ENCODE measurements around the gene PDC. TPM values are rescaled to one million over a fixed set of nuclear protein-coding genes. Genes with fewer than 3 reads are reported as not detected.
A peak's percentile ranks its signal among the peaks of the same experiment; 100 is the strongest.

The PDC gene
- total RNA-seq, 1 experiment from 2014 or later, result not detected

DNA sequence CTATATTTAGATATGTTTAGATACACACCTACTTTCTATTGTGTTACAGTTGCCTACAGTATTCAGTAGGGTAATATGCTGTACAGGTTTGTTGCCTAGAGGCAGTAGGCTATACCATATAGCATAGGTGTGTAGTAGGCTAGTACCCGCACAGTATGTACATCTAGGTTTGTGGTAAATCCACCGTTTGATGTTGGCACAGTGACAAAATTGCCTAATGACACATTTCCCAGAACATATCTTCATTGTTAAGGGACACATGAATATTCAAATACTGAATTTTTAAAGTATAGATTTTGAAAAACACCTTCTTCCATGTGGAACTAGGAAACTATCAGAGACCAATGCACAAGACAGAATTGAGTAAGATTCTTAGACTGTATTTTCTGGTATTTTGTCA lies 22.6 kb upstream of the PDC start:
- Histone ChIP-seq H3K4me3 (ENCODE audit: low read depth in 2 of 2, low read length in 2 of 2) (no peak overlapping the region), H3K36me3 (ENCODE audit: control insufficient read depth, insufficient read depth, low read length) (no peaks in the 10 kb centered on the region), H3K9me3 (ENCODE audit: control insufficient read depth, insufficient read depth, low read depth, low read length) (no peaks in the 10 kb centered on the region), H3K4me1 (ENCODE audit: control insufficient read depth, insufficient read depth, low read length) (no peaks in the 10 kb centered on the region), H3K27ac (ENCODE audit: low read length) (no peak overlapping the region), H3K27me3 (ENCODE audit: control insufficient read depth, insufficient read depth, low read length) (no peaks in the 10 kb centered on the region)
- intact Hi-C loops (cut with micrococcal nuclease; ENCODE audit: unreplicated experiment), result loop anchor here (10.0 kb wide), 1 partner anchor 201 kb away; the partner anchor contains the start of gene PTGS2
- BruUV-seq (replicated peaks), result no TSS peak
- DNase-seq (ENCODE audit: low read depth, low spot score) (no peak), ATAC-seq (no peak)
- CTCF ChIA-PET, result no interaction called here
- TF ChIP-seq TCF7L2 (IDR thresholded peaks at IDR 0.05; ENCODE audit: low read depth, low read length) (no peak), SIN3A (IDR thresholded peaks at IDR 0.05; ENCODE audit: borderline replicate concordance, insufficient read depth, low read depth, low read length) (no peak), POLR2AphosphoS5 (IDR thresholded peaks at IDR 0.05; ENCODE audit: low read depth, low read length) (no peak)
- TF ChIP-seq, protein P1, sequence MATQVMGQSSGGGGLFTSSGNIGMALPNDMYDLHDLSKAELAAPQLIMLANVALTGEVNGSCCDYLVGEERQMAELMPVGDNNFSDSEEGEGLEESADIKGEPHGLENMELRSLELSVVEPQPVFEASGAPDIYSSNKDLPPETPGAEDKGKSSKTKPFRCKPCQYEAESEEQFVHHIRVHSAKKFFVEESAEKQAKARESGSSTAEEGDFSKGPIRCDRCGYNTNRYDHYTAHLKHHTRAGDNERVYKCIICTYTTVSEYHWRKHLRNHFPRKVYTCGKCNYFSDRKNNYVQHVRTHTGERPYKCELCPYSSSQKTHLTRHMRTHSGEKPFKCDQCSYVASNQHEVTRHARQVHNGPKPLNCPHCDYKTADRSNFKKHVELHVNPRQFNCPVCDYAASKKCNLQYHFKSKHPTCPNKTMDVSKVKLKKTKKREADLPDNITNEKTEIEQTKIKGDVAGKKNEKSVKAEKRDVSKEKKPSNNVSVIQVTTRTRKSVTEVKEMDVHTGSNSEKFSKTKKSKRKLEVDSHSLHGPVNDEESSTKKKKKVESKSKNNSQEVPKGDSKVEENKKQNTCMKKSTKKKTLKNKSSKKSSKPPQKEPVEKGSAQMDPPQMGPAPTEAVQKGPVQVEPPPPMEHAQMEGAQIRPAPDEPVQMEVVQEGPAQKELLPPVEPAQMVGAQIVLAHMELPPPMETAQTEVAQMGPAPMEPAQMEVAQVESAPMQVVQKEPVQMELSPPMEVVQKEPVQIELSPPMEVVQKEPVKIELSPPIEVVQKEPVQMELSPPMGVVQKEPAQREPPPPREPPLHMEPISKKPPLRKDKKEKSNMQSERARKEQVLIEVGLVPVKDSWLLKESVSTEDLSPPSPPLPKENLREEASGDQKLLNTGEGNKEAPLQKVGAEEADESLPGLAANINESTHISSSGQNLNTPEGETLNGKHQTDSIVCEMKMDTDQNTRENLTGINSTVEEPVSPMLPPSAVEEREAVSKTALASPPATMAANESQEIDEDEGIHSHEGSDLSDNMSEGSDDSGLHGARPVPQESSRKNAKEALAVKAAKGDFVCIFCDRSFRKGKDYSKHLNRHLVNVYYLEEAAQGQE (IDR thresholded peaks at IDR 0.05; ENCODE audit: insufficient read depth in 1 of 2, low read depth in 2 of 2, low read length in 1 of 2), result no peak
- TF ChIP-seq, protein P2, sequence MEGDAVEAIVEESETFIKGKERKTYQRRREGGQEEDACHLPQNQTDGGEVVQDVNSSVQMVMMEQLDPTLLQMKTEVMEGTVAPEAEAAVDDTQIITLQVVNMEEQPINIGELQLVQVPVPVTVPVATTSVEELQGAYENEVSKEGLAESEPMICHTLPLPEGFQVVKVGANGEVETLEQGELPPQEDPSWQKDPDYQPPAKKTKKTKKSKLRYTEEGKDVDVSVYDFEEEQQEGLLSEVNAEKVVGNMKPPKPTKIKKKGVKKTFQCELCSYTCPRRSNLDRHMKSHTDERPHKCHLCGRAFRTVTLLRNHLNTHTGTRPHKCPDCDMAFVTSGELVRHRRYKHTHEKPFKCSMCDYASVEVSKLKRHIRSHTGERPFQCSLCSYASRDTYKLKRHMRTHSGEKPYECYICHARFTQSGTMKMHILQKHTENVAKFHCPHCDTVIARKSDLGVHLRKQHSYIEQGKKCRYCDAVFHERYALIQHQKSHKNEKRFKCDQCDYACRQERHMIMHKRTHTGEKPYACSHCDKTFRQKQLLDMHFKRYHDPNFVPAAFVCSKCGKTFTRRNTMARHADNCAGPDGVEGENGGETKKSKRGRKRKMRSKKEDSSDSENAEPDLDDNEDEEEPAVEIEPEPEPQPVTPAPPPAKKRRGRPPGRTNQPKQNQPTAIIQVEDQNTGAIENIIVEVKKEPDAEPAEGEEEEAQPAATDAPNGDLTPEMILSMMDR (IDR thresholded peaks at IDR 0.05), result no peak
- in situ Hi-C loops (cut with HindIII; ENCODE audit: low pct_unique_long_range_greater_than_20kb, low sequenced_read_pairs), result no loop called here
- POLR2A ChIA-PET, result no interaction called here

DNA sequence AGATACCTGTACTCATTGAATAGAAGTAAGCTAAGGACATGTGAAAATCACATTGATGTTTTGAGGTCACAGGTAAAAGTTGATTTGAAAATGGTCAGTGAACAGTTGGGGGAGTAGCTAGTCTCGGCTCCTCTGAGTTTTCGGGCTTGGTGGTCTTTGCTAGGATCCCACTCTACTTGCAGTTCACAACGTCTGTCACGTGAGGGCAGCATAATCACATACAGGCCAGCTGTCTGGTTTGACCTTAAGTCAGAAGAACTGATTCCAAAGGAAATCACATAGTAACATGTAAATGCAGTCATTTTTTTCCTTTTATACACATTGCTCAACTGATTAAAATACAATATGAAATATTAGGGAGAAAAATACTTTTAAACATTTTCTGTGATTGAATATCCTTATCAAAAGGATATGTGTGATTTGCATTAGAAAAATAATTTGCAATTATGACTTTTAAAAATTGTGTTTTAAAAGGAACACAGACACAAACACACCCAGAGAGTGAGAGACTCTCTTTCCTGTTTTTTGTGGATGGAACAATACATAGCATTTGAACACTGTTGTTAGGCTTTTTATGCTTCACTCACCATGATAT lies 21.8 kb upstream of the PDC start:
- in situ Hi-C loops (cut with HindIII; ENCODE audit: low pct_unique_long_range_greater_than_20kb, low sequenced_read_pairs) (no loop called here), intact Hi-C loops (cut with micrococcal nuclease; ENCODE audit: unreplicated experiment) (loop anchor here (1.0 to 10.0 kb wide), 2 partner anchors 202 to 504 kb away; partner anchors contain the start of gene PTGS2)
- no peaks in the 10 kb centered on the region for H3K4me1 ChIP-seq (ENCODE audit: control insufficient read depth, insufficient read depth, low read length)
- ATAC-seq, result peak; percentile 74
- BruUV-seq (replicated peaks), result no TSS peak
- H3K27me3 ChIP-seq (ENCODE audit: control insufficient read depth, insufficient read depth, low read length), result no peaks in the 10 kb centered on the region
- ChIA-PET CTCF (interaction anchor here (0.7 kb wide), 1 partner anchor 108 kb away, joined by 3 read pairs; the partner anchor contains the start of gene TPR), POLR2A (no interaction called here)
- no peak overlapping the region for H3K4me3 ChIP-seq (ENCODE audit: low read depth in 2 of 2, low read length in 2 of 2)
- H3K9me3 ChIP-seq (ENCODE audit: control insufficient read depth, insufficient read depth, low read depth, low read length), result no peaks in the 10 kb centered on the region
- no peak for TF ChIP-seq POLR2AphosphoS5 (IDR thresholded peaks at IDR 0.05; ENCODE audit: low read depth, low read length)
- TF ChIP-seq SIN3A (IDR thresholded peaks at IDR 0.05; ENCODE audit: borderline replicate concordance, insufficient read depth, low read depth, low read length), result no peak
- TF ChIP-seq, protein P1 (IDR thresholded peaks at IDR 0.05; ENCODE audit: insufficient read depth in 1 of 2, low read depth in 2 of 2, low read length in 1 of 2), result no peak
- TF ChIP-seq, protein P2 (IDR thresholded peaks at IDR 0.05), result peak; percentile 93
- TF ChIP-seq TCF7L2 (IDR thresholded peaks at IDR 0.05; ENCODE audit: low read depth, low read length), result no peak
- no peaks in the 10 kb centered on the region for H3K36me3 ChIP-seq (ENCODE audit: control insufficient read depth, insufficient read depth, low read length)
- no peak overlapping the region for H3K27ac ChIP-seq (ENCODE audit: low read length)
- DNase-seq (ENCODE audit: low read depth, low spot score), result peak; percentile 51

Data from Panc1 (cell line).